NCI-H748 treated with DMSO at 0.1 percent for 48 hours (cell line): Measurements from ENCODE around the gene CNTFR.

ENCODE experiments used
- DNase-seq: peaks from one replicate; lab custom pipeline; 2025; lab: John Stamatoyannopoulos, UW

The CNTFR gene

DNA sequence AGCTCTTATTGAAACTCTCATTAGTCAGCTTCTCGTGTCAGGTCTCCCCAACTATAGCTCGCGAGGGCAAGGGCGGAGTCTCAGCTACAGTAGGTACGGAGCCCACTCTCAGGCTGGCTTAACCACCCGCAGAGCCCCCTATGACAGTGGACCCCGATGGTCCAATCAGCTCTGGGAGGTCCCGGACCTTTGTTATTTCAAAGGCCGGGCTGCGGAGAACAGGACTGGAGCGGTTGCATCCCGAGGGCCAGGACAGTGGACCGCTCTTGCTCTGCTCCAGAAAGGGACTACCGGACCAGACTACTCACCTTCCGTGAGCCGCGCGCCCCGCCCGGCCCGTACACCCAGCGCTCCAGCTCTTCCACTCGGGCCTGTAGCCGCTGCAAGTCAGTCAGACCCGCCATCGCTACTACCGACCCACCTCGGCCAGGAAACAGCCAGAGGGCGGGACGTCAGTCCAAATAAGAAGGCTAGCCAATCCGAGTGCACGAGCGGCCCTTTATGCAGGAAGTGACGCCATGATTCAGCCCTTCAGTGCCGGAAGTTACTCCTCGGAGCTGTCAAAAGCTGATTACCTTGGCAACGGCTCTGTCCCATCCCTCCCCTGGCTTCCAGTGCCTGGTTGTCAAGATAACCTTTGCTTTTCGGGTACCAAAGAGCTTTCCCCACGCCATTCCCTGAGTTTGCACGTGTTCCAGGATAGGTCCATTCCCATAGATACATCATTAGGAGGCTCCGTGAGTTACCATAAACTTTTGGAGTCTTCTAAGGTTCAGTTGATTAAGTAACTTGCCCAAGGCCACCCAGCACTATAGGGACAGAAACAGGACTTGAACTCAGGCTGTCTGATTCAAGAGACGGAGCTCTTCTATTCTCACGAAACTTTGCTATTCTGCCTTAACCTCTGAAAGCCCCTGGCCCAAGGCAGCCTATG lies 30.8 kb upstream of the CNTFR start, which contains the start of gene DCTN3:
TSS of gene DCTN3 (minus strand) at position 435 of the 934 bp plus-strand sequence. CDS start at position 404, 31 bp downstream.
- peak; percentile 90 for DNase-seq

- DNase-seq = no peak
These were observed 25.6 kb upstream of the CNTFR start for GRCh38 chr9:34615132-34615531.

- peak; percentile 84 for DNase-seq
These were observed 23.4 kb upstream of the CNTFR start for GRCh38 chr9:34612788-34613390.

GRCh38 chr9:34611811-34612787 lies 22.6 kb upstream of the CNTFR start, which contains the start of gene RPP25L:
TSS of gene RPP25L (minus strand) at chr9:34612097. CDS start at chr9:34611296, 801 bp downstream.
- DNase-seq = peak; percentile 73

DNA sequence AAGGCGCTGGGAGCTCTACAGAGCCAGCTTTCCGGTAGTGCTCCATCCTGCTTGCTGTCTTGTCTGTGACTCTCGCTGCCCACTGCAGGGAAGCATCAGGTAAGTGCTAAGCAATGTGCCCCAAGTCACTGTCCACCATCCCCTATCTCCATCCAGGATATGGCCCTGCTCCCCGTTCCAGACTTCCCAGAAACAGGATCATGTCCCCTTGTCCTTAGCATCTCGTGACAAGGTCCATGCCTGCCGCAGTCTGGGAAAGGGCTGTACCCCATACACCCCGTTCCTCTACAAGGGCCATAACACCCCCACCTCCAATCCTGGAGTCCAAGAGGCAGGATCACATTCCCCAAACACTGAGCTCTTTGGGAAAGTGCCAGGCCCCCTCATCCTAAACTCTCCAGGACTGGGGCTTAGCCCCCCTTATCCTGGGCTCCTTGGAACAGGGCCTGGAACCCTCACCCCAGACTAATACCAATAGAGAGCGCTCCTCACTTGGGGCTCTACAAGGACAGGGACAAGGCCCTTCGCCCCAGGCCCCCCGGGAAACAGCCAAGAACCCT lies 21.8 kb upstream of the CNTFR start:
- no peak for DNase-seq

DNA sequence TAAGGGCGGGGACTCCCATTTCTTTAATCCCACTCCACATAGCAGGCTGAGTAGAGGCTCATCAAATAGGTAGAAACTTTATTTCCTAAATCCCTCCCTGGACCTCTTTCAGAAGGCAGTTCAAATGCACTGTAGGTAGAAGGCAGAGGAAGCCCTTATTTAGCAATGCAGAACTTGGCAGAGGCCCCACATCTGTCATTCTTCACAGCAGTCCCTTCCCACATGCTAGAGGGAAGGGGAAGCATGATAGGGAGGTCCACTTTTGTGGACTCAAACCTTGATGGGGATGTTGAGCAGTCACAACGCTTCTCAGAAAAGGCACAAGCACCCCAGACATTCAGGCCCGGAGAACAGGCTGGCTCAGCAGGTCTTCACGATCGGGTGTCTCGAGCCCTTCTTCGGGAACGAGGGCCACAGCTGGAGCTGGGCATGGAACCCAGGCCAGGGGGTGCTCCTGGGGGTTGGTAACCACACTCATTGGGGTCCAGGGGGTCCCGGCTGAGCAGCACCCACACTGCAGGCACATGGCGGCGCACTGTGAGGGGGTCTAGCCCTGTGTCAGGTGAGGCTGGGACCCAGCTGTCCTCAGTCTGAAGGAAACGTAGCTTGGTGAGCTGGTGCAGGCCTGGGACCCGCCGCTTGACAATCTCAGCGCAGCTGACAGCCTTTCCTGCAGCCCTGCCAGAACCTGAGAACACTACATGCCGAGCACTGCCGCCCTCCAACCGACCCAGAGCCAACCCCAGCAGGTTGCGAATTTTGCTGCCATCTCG lies 21.1 kb upstream of the CNTFR start:
- no peak for DNase-seq

DNA sequence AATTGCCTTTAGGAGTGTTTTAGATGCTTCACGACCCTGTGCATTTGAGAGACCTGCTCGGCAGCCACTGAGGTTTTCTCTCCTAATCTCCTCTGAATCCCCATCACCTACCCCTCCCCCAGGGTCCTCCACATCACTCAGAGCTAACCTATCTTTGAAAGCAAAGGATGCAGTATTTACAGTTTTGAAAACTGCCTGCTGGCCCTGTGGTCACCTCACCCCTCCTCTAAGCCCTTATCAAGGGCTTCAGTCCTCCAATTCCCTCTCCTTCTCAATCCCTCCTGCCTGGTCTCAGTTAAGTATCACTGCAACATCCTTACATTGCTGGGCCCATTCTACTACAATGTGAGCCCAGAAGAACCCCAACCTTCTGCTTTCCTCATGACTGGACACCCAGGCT lies 17.8 kb upstream of the CNTFR start:
- DNase-seq = no peak

- DNase-seq = no peak
These were observed 17.4 kb upstream of the CNTFR start for GRCh38 chr9:34606905-34607304.

- DNase-seq = no peak
These were observed 16.7 kb upstream of the CNTFR start for GRCh38 chr9:34606190-34606589.

DNA sequence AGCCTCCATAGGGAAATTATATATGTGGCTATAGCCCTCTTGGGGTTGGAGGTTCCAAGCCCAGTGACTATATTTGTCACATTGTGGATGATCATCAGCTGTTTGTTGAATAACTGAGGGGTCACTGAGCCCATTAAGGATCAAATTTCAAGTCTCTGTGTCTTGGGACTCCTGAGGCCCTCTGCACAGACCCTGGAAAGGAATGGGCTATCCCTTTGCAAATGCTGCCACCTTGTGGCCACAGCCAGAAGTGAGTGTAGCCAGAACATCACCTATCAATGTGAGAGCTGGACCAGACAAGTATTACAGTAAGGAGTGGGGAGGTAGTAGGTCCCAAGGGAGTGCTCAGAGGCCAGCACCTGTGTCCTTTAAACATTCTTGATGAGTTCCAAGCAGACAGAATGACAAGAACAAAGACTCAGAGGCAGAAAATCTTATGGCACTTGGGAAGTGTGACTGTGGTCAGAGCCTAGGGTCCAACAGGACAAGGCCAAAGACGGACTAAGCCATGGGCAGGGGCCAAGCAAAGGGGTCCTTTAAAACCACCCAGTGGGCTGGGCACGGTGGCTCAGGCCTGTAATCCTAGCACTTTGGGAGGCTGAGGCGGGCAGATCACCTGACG lies 14.2 kb upstream of the CNTFR start:
- peak; percentile 57 for DNase-seq

DNA sequence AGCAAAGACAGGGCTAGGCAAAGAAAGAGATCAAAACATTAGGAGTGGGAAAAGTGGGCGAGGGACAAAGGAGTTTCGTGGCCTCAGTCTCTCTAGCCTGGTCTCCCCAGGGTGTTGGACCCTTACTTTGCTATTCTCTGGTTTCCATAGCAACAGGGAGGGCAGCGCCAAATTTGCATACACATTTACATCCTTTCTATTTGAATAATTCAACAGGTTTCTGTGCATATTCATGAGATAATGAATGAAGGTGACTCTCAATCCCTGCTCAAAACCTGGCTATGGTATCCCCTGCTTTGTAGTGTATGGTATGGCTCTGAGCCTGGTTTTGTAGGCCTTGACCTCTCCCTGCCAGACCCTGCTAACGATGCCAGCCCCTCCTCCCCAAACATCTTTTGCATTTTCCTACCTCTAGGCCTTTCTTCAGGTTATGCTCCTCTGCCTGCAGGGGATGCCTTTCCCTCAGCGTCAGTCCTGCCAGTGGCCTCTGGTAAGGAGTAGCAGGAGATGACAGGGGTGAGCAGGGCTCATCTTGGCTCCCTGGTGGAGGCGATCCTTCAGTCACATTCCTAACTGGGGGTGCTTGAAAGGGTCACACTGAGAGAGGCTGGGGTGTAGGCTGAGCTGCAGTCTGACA lies 12.5 kb upstream of the CNTFR start:
- DNase-seq = no peak

DNA sequence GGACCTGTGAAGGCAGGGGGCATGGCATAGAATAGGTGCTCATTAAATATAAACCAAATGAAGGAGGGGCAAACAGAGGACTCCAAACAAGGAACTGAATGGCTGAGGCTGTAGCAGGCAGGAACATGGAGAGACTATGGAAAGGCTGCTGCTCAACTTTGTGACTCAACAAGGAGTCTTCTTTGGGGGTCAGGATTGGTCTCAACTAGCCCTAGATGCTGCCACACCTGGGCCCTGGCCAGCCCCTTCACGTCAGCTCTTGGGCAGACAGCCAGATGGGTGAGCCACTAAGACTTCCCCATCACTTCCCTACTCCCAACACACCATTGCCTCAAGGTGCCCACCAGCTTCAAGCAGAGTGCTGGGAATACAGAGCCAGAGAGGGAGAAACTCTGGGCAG lies 11.4 kb upstream of the CNTFR start:
- no peak for DNase-seq

- no peak for DNase-seq
These were observed 10.0 kb upstream of the CNTFR start for GRCh38 chr9:34599546-34599945.

GRCh38 chr9:34594177-34594576 lies 4.7 kb upstream of the CNTFR start:
- DNase-seq = no peak

DNA sequence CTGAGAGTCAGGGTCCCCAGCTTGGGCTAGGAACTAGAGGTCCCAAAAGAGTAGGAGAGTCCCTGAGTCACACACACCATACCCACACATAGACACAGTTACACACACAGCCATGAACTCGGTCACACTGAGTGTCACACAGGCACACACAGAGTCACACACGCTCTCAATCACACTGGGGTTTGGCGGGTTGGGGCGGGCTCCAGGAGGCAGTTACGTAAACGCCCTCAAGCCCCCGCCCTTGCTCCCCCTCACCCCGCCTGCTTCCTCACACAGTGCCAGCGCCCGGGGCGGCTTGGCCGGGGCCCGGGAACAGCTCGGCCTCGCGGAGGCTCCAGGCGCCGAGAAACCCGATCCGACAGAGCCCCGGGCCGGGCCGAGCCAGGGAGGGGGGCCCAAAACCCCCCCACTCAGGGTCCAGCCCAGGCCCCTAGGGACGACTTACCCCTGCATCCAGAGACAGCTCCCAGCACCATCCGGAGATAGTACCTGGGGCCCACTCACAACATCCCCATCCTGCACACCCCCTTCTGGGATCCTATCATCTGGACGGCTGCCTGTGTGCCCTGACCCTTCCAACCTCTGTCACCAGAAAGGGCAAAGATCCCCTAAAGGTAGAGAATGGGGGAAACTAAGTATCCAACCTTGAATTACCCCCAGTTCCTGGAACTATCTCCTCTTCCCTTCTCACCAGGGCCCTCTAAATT lies 3.5 kb upstream of the CNTFR start:
- DNase-seq = no peak

DNA sequence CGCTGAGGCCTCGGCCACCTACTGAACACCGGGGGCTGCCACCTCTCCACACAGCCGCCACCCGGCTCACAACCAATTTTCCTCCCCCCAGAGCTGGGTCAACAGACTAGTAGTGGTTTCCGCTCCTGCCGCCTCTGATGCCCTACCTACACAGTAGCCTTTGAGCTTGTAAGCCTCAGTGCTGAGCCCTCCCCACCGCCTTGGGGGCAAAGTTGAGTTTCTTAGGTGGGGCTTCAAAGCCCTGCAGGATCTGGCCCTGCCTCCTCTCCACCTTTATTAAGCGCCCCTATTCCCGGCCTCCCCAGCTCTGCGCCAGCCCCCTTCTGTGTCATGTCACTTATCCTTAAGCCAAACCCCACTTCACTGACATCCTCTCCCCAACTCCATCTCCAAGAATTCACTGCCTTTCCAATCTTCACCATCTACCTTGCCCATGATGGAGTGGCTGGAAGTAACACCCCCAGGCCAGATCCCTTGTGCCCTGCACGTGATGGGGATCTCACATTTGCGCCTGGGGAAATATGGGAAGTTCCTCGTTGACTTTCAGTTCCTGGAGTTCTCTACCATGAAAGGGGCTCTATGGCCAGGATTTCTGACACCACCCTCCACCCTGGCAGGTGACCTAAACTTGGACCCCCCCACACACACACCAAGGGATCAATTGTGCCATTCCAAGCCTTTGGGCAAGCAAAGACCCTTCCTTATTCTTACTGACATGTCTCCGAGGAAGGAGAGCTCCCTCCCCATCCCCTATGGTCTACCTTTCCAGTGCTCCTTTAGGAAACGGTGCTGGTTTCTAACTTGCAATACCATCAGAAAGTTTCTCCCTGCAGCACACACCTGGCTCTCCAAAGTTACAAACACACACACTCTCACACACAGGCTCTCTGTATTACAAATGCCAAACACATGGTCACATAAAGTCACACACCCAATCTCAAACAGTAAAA lies 2.7 kb upstream of the CNTFR start:
- DNase-seq = no peak

DNA sequence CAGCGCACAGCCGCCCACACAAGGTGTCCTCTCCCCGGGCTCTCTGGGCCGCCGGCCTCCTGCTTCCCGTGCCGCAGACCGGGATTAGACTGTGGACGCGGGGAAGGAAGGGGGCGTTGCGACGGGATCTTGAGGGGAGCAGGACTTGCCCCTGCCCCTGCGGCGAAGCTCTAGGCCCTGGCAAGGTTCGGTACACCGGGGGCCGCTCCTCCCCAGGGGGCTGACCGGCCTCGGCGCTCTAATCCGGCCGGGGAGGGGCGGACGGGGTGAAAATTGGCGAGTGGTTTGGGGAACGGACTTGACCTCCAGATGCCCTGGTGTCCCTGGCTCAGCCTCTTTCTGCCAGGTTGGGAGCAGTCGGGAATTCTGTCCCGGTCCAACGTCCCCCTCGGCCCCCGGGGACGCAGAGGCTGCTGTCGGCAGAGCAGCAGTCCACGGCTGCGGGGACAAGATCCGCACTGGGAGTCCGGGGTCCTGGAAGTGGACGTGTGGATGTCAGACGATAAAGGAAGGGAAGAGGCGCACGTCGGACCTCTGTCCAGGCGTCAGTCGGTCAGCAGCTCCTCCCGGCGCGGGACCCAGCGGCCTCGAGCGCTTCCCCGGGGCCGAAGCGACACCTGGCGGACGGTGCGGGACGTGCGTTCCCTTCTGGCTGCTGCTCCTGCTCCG lies 1.9 kb upstream of the CNTFR start:
- peak; percentile 29 for DNase-seq
